ENCODE results near the gene CEMP1.

The CEMP1 gene

DNA sequence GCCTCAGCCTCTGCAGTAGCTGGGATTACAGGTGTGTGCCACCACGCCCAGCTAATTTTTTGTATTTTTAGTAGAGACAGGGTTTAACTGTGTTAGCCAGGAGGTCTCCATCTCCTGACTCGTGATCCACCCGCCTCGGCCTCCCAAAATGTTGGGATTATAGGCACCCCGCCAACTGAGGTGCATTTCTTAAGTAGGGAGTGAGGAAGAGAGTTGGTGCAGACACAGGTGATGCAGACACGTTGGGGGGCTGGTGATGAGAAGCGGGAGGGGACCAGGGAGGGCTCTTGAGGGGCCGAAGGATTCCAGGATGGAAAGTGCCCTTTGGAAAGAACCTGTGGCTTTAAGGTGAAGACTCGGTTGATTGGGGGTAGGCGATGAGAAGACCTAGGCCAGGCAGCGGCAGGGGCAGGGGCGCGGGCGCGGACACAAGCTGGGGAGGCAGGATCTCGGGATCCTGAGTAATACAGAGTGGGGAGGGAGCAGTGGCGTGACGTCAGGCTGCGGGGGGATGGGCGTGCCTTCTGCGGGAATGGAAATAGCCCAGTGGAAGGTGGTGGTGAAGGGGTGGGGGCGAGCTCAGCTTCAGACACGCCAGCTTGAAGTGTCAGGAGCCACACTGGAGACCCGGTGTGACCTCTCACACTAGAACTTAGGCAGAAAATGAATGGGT, 19.9 kb downstream of the CEMP1 start:
- no peak for TF ChIP-seq POLR2AphosphoS5 (IDR thresholded peaks at IDR 0.05; ENCODE audit: low read depth, low read length)
- no peak for TF ChIP-seq TAF1 (IDR thresholded peaks at IDR 0.05; ENCODE audit: borderline replicate concordance, low read depth, low read length)
- TF ChIP-seq POLR2A (IDR thresholded peaks at IDR 0.05; ENCODE audit: low read depth, low read length) = no peak
- no peak for FAIRE-seq
- no peak for DNase-seq (ENCODE audit: insufficient read length)

DNA sequence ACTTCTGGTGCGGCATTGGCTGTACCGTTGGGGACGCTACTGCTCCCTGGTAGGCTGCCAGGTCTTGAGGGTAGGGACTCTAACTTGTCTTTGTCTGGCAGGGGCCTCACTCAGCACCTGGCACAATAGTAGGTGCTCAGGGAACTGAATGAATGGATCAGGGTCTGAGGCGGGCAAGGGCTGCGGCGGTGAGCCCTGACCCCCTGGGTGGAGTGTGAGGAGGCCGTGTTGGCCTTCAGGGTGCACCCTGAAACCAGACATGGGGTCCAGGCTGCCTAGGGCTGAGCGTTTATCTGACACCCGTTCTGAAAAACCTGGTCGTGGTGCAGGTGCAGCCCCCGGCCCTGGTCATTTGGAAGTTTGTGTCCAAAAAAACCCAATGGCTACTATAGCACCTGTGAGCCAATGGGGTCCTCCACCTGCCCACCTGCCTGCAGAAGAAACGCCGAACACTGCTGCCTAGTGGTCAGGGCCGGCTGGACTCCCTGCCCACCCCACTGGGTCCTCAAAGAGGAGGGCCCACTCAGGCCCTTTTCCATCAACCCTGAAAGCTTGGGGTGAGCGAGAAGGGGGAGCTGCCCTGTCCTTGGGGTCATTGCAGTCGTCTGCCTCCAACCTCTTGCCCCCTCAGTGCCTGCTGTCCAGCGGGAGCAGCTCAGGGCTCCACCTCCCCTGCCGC, 22.3 kb downstream of the CEMP1 start:
- FAIRE-seq (no peak), DNase-seq (ENCODE audit: insufficient read length) (no peak)
- TF ChIP-seq POLR2AphosphoS5 (IDR thresholded peaks at IDR 0.05; ENCODE audit: low read depth, low read length) (no peak), TAF1 (IDR thresholded peaks at IDR 0.05; ENCODE audit: borderline replicate concordance, low read depth, low read length) (no peak), POLR2A (IDR thresholded peaks at IDR 0.05; ENCODE audit: low read depth, low read length) (no peak)

DNA sequence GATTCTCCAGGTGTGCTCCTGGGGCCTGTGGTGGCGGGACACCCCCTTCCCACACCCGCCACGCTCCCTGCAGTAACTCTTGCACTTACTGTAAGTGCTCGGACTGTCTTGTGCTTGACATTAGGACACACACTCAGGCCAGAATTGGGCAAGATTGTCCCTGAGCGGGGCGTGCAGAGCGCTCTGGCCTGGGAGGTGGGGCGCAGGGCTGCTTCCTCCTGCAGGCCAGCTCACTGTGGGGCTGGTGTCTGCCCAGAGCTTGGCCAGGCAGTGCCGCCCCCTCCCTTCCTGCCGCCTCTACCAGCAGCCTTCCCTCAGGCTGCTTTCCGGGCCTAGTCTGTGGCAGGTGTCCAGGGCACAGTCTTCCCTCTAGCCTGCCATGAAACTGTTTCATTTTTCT, 23.5 kb downstream of the CEMP1 start:
- no peak for FAIRE-seq
- DNase-seq (ENCODE audit: insufficient read length) = no peak
- TF ChIP-seq TAF1 (IDR thresholded peaks at IDR 0.05; ENCODE audit: borderline replicate concordance, low read depth, low read length) (no peak), POLR2A (IDR thresholded peaks at IDR 0.05; ENCODE audit: low read depth, low read length) (no peak), POLR2AphosphoS5 (IDR thresholded peaks at IDR 0.05; ENCODE audit: low read depth, low read length) (no peak)

DNA sequence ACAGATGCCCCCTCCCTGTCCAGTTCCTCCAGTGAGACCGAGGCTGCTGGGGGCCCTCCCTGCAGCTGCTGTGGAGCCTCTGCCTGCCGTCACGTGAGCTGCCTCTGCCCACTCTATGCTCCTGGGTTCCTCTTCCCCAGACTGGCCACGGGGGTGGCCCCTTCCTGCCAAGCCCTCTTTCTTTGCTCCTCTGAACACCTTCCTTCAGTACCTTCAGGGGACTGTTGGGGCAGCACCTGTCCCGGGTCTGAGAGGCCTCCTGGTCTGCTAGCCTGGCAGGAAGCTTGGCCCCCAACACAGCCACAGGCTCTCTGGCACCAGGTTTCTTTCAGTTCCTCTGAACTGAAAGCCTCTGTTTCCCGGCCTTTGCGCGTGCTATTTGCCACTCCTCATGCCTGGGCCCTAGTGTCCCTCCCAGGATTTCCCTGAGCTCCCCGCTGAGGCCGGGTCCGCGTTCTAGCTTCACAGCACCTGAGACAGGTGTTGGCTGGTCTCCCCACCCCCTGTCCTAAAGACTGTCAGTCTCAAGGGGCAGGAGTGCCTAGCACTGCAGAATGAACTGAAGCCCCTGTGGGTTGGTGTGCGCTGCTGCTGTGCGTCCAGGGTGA, 24.1 kb downstream of the CEMP1 start:
- no peak for TF ChIP-seq POLR2A (IDR thresholded peaks at IDR 0.05; ENCODE audit: low read depth, low read length)
- TF ChIP-seq POLR2AphosphoS5 (IDR thresholded peaks at IDR 0.05; ENCODE audit: low read depth, low read length) = no peak
- TF ChIP-seq TAF1 (IDR thresholded peaks at IDR 0.05; ENCODE audit: borderline replicate concordance, low read depth, low read length) = no peak
- peak; percentile 46 for FAIRE-seq
- DNase-seq (ENCODE audit: insufficient read length) = peak; percentile 77

DNA sequence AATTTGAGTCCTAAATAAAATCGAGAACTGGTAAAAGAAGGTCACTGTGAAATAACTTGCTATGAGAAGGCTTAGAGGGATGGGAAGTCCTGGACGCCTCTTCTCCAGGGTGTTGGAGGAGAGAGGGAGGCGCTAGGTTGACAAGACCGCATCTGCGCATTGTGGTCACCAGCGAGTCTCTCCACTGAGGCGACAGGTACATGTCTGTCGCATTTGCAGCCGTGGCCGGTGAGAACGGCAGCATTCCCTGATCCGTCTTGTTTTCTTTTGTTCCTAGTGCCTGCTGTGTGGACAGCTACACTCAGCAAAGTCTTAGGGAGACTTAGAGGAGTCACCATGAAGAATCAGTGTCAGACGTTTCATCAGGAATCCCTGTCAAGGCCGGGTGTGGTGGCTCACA, 25.5 kb downstream of the CEMP1 start:
- FAIRE-seq (no peak), DNase-seq (ENCODE audit: insufficient read length) (no peak)
- TF ChIP-seq POLR2AphosphoS5 (IDR thresholded peaks at IDR 0.05; ENCODE audit: low read depth, low read length) (no peak), TAF1 (IDR thresholded peaks at IDR 0.05; ENCODE audit: borderline replicate concordance, low read depth, low read length) (no peak), POLR2A (IDR thresholded peaks at IDR 0.05; ENCODE audit: low read depth, low read length) (no peak)

DNA sequence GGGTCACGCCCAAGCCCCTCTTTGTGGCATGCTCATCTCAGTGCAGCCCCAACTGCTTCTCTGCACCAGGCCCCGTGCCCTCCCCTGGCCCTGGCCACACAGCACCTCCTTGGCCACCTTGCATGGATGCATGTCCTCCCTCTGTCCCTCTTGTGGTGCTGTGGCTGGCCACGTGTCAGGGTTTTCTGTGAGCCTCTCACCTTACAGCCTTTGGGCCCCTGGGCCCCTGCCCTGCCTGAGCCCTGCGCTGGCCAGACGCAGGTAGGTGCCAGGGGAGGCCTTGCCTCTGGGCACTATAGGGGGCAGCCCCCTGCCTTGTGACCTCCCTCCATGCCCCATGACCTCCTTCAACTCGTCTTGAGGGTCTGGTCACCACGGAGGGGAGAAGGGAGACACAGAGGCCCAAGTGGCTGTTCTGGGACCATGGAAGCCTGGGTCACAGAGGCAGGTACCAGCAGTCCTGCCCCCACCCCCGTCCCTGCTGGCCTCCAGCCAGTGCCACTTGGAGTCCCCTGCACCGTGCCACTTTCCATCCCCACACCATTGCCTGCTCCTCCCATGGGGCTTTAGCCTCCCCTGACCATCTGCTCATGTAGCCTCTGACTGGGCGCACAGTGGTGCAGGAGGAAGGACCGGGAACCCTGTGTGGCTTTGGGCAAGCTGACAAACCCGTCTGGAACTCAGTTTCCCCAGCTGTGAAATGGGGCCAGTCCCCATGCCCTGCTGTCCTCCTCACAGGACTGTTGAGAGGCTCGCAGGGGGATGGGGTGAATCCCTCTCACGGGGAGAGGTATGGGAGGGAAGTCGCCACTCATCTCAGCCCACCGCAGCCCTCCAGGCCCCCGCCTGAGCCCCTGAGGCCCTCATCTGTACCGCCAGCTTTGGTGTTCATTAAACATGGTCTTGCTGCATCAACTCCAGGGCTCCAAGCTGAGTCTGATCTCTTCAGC, 29.0 kb downstream of the CEMP1 start:
- TF ChIP-seq POLR2AphosphoS5 (IDR thresholded peaks at IDR 0.05; ENCODE audit: low read depth, low read length) = no peak
- no peak for TF ChIP-seq POLR2A (IDR thresholded peaks at IDR 0.05; ENCODE audit: low read depth, low read length)
- no peak for TF ChIP-seq TAF1 (IDR thresholded peaks at IDR 0.05; ENCODE audit: borderline replicate concordance, low read depth, low read length)
- no peak for FAIRE-seq

DNA sequence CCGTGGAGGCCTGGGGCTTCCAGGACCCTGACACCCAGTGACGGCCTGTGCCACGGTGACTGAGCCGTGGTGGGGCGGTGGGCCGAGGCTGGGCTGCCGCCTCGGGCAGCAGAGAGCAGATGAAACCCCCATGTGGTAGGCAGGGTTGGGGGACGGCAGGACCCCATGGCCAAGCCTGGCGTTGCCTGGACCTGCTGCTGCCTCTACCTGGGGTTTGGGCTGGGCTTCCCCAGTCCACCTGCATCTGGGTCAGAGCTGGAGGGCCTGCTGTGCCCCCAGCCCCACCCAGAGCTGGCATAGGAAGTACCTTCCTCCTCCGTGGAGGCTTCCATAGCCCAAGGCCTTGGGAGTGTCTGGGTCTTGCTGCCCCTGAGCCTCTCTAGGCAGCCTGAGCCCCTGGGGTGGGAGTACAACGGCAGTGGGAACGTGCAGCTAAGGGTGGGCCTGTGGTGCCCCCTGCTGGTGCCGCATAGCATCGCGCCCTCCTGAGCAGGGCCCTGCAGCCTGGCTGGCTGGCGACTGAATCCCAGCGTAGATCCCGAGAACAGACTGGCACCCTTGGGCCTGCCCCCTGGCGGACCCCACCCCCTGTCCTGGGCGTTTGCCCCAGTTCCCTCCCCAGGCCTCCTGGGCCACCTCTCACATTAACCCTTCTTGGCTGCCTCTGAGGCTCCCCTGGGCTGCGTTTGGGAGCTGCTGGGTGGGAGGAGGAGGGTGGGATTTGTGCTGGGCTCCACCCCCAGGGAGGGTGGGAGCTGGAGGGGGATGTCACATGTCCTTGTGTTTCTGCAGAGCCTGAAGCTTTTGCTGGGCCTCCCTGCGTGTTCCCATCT, 30.1 kb downstream of the CEMP1 start:
- TF ChIP-seq TAF1 (IDR thresholded peaks at IDR 0.05; ENCODE audit: borderline replicate concordance, low read depth, low read length) = no peak
- no peak for TF ChIP-seq POLR2A (IDR thresholded peaks at IDR 0.05; ENCODE audit: low read depth, low read length)
- TF ChIP-seq POLR2AphosphoS5 (IDR thresholded peaks at IDR 0.05; ENCODE audit: low read depth, low read length) = no peak
- FAIRE-seq (peak; percentile 95), DNase-seq (ENCODE audit: insufficient read length) (peak; percentile 93)

More for the DNA sequence above, 29.0 kb downstream of the CEMP1 start:
- no peak for DNase-seq (ENCODE audit: insufficient read length)

DNA sequence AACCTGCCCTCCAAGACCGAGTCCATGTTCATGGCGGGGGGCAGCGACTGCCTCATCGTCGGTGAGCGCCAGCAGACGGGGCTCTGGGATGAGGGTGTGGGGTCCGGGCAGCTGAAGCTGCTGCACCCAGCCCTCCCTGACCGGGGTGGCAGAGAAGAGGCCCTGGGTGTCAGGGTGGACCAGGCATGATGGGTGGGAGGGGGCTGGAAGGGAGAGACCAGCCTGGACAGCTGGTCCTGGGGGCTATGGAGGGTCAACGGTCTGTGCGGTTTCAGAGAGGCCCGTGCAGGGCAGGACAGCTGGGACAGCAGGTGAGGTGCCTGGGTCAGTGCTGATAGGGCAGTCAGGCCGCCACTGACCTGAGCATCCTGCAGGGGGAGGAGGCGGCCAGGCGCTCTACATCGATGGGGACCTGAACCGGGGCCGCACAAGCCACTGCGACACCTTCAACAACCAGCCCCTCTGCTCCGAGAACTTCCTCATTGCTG, 30.7 kb downstream of the CEMP1 start:
- no peak for FAIRE-seq
- TF ChIP-seq POLR2A (IDR thresholded peaks at IDR 0.05; ENCODE audit: low read depth, low read length) = no peak
- TF ChIP-seq POLR2AphosphoS5 (IDR thresholded peaks at IDR 0.05; ENCODE audit: low read depth, low read length) = no peak
- no peak for TF ChIP-seq TAF1 (IDR thresholded peaks at IDR 0.05; ENCODE audit: borderline replicate concordance, low read depth, low read length)
- no peak for DNase-seq (ENCODE audit: insufficient read length)

DNA sequence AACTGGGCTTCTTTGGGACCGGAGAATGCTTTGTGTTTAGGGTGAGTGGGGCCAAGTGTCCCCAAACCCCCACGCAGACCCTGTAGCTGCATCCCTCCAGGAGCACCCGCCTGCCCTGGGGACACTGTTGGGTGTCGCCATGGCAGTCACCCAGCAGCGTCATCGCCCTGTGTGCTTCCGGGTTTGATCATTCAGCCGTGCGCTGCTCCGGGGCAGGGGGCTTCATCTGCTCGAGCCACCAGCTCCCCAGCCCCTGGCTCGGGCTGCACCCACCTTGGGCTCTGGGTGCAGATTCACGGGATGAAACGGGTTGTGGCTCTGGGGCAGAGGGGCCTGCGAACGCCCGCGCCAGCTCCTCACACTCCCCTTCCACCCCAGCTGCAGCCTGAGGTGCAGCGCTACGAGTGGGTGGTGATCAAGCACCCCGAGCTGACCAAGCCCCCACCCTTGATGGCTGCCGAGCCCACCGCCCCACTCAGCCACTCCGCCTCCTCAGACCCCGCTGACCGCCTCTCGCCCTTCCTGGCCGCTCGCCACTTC, 31.2 kb downstream of the CEMP1 start:
- FAIRE-seq = no peak
- no peak for DNase-seq (ENCODE audit: insufficient read length)
- no peak for TF ChIP-seq TAF1 (IDR thresholded peaks at IDR 0.05; ENCODE audit: borderline replicate concordance, low read depth, low read length)
- TF ChIP-seq POLR2AphosphoS5 (IDR thresholded peaks at IDR 0.05; ENCODE audit: low read depth, low read length) = no peak

DNA sequence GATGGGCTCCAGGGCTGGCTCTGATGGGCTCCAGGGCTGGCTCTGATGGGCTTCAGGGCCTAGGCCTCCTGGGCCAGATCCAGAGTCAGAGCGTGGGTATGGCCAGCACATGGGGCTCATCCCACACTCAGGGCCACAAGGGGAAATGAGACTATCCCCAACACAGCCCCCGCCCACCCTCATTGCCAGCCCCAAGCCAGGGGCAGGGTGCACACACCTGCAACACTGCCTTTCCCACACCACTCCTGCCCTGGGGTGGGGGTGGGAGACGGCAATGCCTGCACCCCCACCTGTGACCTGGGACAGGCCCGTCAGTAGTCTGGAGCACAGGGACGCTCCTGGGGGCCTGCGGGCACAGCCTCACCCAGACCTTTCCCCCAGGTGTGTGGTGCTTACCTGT, 31.8 kb downstream of the CEMP1 start:
- TF ChIP-seq POLR2AphosphoS5 (IDR thresholded peaks at IDR 0.05; ENCODE audit: low read depth, low read length) = no peak
- TF ChIP-seq TAF1 (IDR thresholded peaks at IDR 0.05; ENCODE audit: borderline replicate concordance, low read depth, low read length) = no peak
- TF ChIP-seq POLR2A (IDR thresholded peaks at IDR 0.05; ENCODE audit: low read depth, low read length) = no peak
- DNase-seq (ENCODE audit: insufficient read length) (no peak), FAIRE-seq (no peak)
